ENCODE results near the gene KIAA0586.
"Not testable (repeated sequence)": the region's sequence is repeated elsewhere in the genome, so short reads cannot be mapped to it uniquely, and the experiment has no call there.

The KIAA0586 gene

GRCh38 chr14:58565832-58566231 lies 138.3 kb downstream of the KIAA0586 start:
- H3K36me3 ChIP-seq (ENCODE audit: insufficient read depth, low read length): no peaks in the 10 kb centered on the region
- no peak for DNase-seq (ENCODE audit: low read depth, low spot score)
- H3K4me3 ChIP-seq: no peak overlapping the region
- no peak overlapping the region for H3K27ac ChIP-seq
- TF ChIP-seq FOXP2 (optimal IDR thresholded peaks at IDR 0.05; ENCODE audit: control extremely low read depth, extremely low read length, insufficient read depth): no peak
- H3K9ac ChIP-seq (ENCODE audit: insufficient read length): no peak overlapping the region
- H3K9me3 ChIP-seq (ENCODE audit: low read depth, low read length): no peaks in the 10 kb centered on the region

- H3K36me3 ChIP-seq (ENCODE audit: insufficient read depth, low read length): no peaks in the 10 kb centered on the region
- no peak overlapping the region for H3K4me3 ChIP-seq
- no peak for DNase-seq (ENCODE audit: low read depth, low spot score)
- H3K9ac ChIP-seq (ENCODE audit: insufficient read length): no peak overlapping the region
- H3K27ac ChIP-seq: no peak overlapping the region
- no peaks in the 10 kb centered on the region for H3K9me3 ChIP-seq (ENCODE audit: low read depth, low read length)
- no peak for TF ChIP-seq POLR2AphosphoS5 (IDR thresholded peaks at IDR 0.05; ENCODE audit: borderline replicate concordance, low read depth, low read length)
- TF ChIP-seq FOXP2 (optimal IDR thresholded peaks at IDR 0.05; ENCODE audit: control extremely low read depth, extremely low read length, insufficient read depth): no peak
- no peak for TF ChIP-seq EZH2 (IDR thresholded peaks at IDR 0.05)
These were observed 139.5 kb downstream of the KIAA0586 start for GRCh38 chr14:58566979-58567378.

- Histone ChIP-seq H3K9me3 (ENCODE audit: low read depth, low read length) (no peaks in the 10 kb centered on the region), H3K36me3 (ENCODE audit: insufficient read depth, low read length) (no peaks in the 10 kb centered on the region), H3K4me3 (no peak overlapping the region), H3K27ac (no peak overlapping the region), H3K9ac (ENCODE audit: insufficient read length) (no peak overlapping the region)
- DNase-seq (ENCODE audit: low read depth, low spot score): no peak
- TF ChIP-seq FOXP2 (optimal IDR thresholded peaks at IDR 0.05; ENCODE audit: control extremely low read depth, extremely low read length, insufficient read depth): no peak
- no peak for TF ChIP-seq POLR2AphosphoS5 (IDR thresholded peaks at IDR 0.05; ENCODE audit: borderline replicate concordance, low read depth, low read length)
- no peak for TF ChIP-seq EZH2 (IDR thresholded peaks at IDR 0.05)
These were observed 140.8 kb downstream of the KIAA0586 start for GRCh38 chr14:58568322-58568721.

GRCh38 chr14:58571256-58571655 lies 143.7 kb downstream of the KIAA0586 start:
- no peak overlapping the region for H3K9ac ChIP-seq (ENCODE audit: insufficient read length)
- no peaks in the 10 kb centered on the region for H3K36me3 ChIP-seq (ENCODE audit: insufficient read depth, low read length)
- DNase-seq (ENCODE audit: low read depth, low spot score): no peak
- no peak overlapping the region for H3K4me3 ChIP-seq
- no peak overlapping the region for H3K27ac ChIP-seq
- no peak for TF ChIP-seq EZH2 (IDR thresholded peaks at IDR 0.05)
- no peak for TF ChIP-seq POLR2AphosphoS5 (IDR thresholded peaks at IDR 0.05; ENCODE audit: borderline replicate concordance, low read depth, low read length)
- TF ChIP-seq FOXP2 (optimal IDR thresholded peaks at IDR 0.05; ENCODE audit: control extremely low read depth, extremely low read length, insufficient read depth): no peak
- H3K9me3 ChIP-seq (ENCODE audit: low read depth, low read length): no peaks in the 10 kb centered on the region

GRCh38 chr14:58571769-58572472 lies 144.4 kb downstream of the KIAA0586 start:
- no peaks in the 10 kb centered on the region for H3K36me3 ChIP-seq (ENCODE audit: insufficient read depth, low read length)
- TF ChIP-seq EZH2 (IDR thresholded peaks at IDR 0.05) (no peak), FOXP2 (optimal IDR thresholded peaks at IDR 0.05; ENCODE audit: control extremely low read depth, extremely low read length, insufficient read depth) (no peak), POLR2AphosphoS5 (IDR thresholded peaks at IDR 0.05; ENCODE audit: borderline replicate concordance, low read depth, low read length) (no peak)
- H3K9ac ChIP-seq (ENCODE audit: insufficient read length): no peak overlapping the region
- H3K4me3 ChIP-seq: no peak overlapping the region
- no peak for DNase-seq (ENCODE audit: low read depth, low spot score)
- no peak overlapping the region for H3K27ac ChIP-seq
- H3K9me3 ChIP-seq (ENCODE audit: low read depth, low read length): no peaks in the 10 kb centered on the region

- H3K36me3 ChIP-seq (ENCODE audit: insufficient read depth, low read length): no peaks in the 10 kb centered on the region
- no peak overlapping the region for H3K4me3 ChIP-seq
- TF ChIP-seq EZH2 (IDR thresholded peaks at IDR 0.05) (no peak), POLR2AphosphoS5 (IDR thresholded peaks at IDR 0.05; ENCODE audit: borderline replicate concordance, low read depth, low read length) (no peak), FOXP2 (optimal IDR thresholded peaks at IDR 0.05; ENCODE audit: control extremely low read depth, extremely low read length, insufficient read depth) (no peak)
- no peak for DNase-seq (ENCODE audit: low read depth, low spot score)
- H3K9me3 ChIP-seq (ENCODE audit: low read depth, low read length): no peaks in the 10 kb centered on the region
- H3K9ac ChIP-seq (ENCODE audit: insufficient read length): no peak overlapping the region
- no peak overlapping the region for H3K27ac ChIP-seq
These were observed 144.9 kb downstream of the KIAA0586 start for GRCh38 chr14:58572473-58572853.

- Histone ChIP-seq H3K9ac (ENCODE audit: insufficient read length) (no peak overlapping the region), H3K27ac (no peak overlapping the region), H3K9me3 (ENCODE audit: low read depth, low read length) (no peaks in the 10 kb centered on the region), H3K4me3 (no peak overlapping the region), H3K36me3 (ENCODE audit: insufficient read depth, low read length) (no peaks in the 10 kb centered on the region)
- DNase-seq (ENCODE audit: low read depth, low spot score): no peak
- no peak for TF ChIP-seq FOXP2 (optimal IDR thresholded peaks at IDR 0.05; ENCODE audit: control extremely low read depth, extremely low read length, insufficient read depth)
- no peak for TF ChIP-seq POLR2AphosphoS5 (IDR thresholded peaks at IDR 0.05; ENCODE audit: borderline replicate concordance, low read depth, low read length)
- no peak for TF ChIP-seq EZH2 (IDR thresholded peaks at IDR 0.05)
These were observed 145.3 kb downstream of the KIAA0586 start for GRCh38 chr14:58572863-58573262.

GRCh38 chr14:58574623-58575022 lies 147.1 kb downstream of the KIAA0586 start:
- no peak for TF ChIP-seq FOXP2 (optimal IDR thresholded peaks at IDR 0.05; ENCODE audit: control extremely low read depth, extremely low read length, insufficient read depth)
- TF ChIP-seq EZH2 (IDR thresholded peaks at IDR 0.05): no peak
- no peak for TF ChIP-seq POLR2AphosphoS5 (IDR thresholded peaks at IDR 0.05; ENCODE audit: borderline replicate concordance, low read depth, low read length)
- no peak overlapping the region for H3K9ac ChIP-seq (ENCODE audit: insufficient read length)
- H3K36me3 ChIP-seq (ENCODE audit: insufficient read depth, low read length): no peaks in the 10 kb centered on the region
- no peak overlapping the region for H3K4me3 ChIP-seq
- no peaks in the 10 kb centered on the region for H3K9me3 ChIP-seq (ENCODE audit: low read depth, low read length)
- DNase-seq (ENCODE audit: low read depth, low spot score): no peak
- no peak overlapping the region for H3K27ac ChIP-seq

- no peak overlapping the region for H3K9ac ChIP-seq (ENCODE audit: insufficient read length)
- TF ChIP-seq FOXP2 (optimal IDR thresholded peaks at IDR 0.05; ENCODE audit: control extremely low read depth, extremely low read length, insufficient read depth) (no peak), EZH2 (IDR thresholded peaks at IDR 0.05) (no peak)
- no peaks in the 10 kb centered on the region for H3K36me3 ChIP-seq (ENCODE audit: insufficient read depth, low read length)
- no peaks in the 10 kb centered on the region for H3K9me3 ChIP-seq (ENCODE audit: low read depth, low read length)
- DNase-seq (ENCODE audit: low read depth, low spot score): no peak
- H3K4me3 ChIP-seq: no peak overlapping the region
- H3K27ac ChIP-seq: no peak overlapping the region
These were observed 148.4 kb downstream of the KIAA0586 start for GRCh38 chr14:58575956-58576355.

GRCh38 chr14:58580035-58580434 lies 152.5 kb downstream of the KIAA0586 start:
- not testable (repeated sequence) for H3K36me3 ChIP-seq (ENCODE audit: insufficient read depth, low read length); H3K4me3 ChIP-seq; H3K9me3 ChIP-seq (ENCODE audit: low read depth, low read length); DNase-seq (ENCODE audit: low read depth, low spot score); H3K27ac ChIP-seq; H3K9ac ChIP-seq (ENCODE audit: insufficient read length)

- not testable (repeated sequence) for H3K9me3 ChIP-seq (ENCODE audit: low read depth, low read length); H3K36me3 ChIP-seq (ENCODE audit: insufficient read depth, low read length); H3K27ac ChIP-seq; H3K4me3 ChIP-seq; H3K9ac ChIP-seq (ENCODE audit: insufficient read length); DNase-seq (ENCODE audit: low read depth, low spot score)
These were observed 153.9 kb downstream of the KIAA0586 start for GRCh38 chr14:58581389-58581788.

All from SK-N-MC (cell line).